PC-3 (cell line): ENCODE data around the gene KIF20B.

Experiments used
- CTCF ChIP-seq: fragments of 300-600 bp; sonication (generic); conservative IDR thresholded peaks from 2 replicates; pipeline ENCODE4 v1.5.1; 2017; ENCODE audit warnings: antibody characterized with exemption, low read depth, mild to moderate bottlenecking, low read length
- EZH2 ChIP-seq: fragments of 300-600 bp; sonication (generic); IDR thresholded peaks from one replicate; pipeline ENCODE4 v1.6.1; 2017; ENCODE audit warnings: antibody characterized with exemption, mild to moderate bottlenecking, low read length; ENCODE audit not compliant: unreplicated experiment
- EZH2phosphoT487 ChIP-seq: fragments of 300-600 bp; sonication (generic); IDR thresholded peaks from 2 replicates; pipeline ENCODE4 v1.6.1; 2018; ENCODE audit warnings: mild to moderate bottlenecking, antibody characterized with exemption, low read length, borderline replicate concordance

- TF ChIP-seq CTCF (no peak), EZH2 (no peak), EZH2phosphoT487 (no peak)
Measured at GRCh38 chr10:89799573-89799972, 98.2 kb downstream of the KIF20B start.
